Smooth muscle cell (in vitro differentiated cells): ENCODE data around the gene PGLYRP4. TPM values are rescaled to one million over a fixed set of nuclear protein-coding genes. Genes with fewer than 3 reads are reported as not detected.

Experiments used
- DNase-seq: peaks from one replicate; lab custom pipeline; 2025; ENCODE audit not compliant: unreplicated experiment; lab: John Stamatoyannopoulos, UW
- H2AFZ ChIP-seq: fragments of 200-600 bp; sonication (generic); 2 replicates; pipeline ENCODE4 v1.6.0; 2016; ENCODE audit warnings: antibody characterized with exemption, low read depth, mild to moderate bottlenecking
- H3F3A ChIP-seq: fragments of 200-600 bp; sonication (generic); 2 replicates; pipeline ENCODE4 v1.6.0; 2017; ENCODE audit warnings: antibody characterized with exemption, low read depth
- H3K27ac ChIP-seq: fragments of 200-600 bp; sonication (generic); 2 replicates; pipeline ENCODE4 v1.5.1; 2016; ENCODE audit warnings: low read depth, mild to moderate bottlenecking
- H3K27me3 ChIP-seq: fragments of 200-600 bp; sonication (generic); 2 replicates; pipeline ENCODE4 v1.6.1; 2016; ENCODE audit warnings: low read depth, mild to moderate bottlenecking
- H3K36me3 ChIP-seq: fragments of 200-600 bp; sonication (generic); 2 replicates; pipeline ENCODE4 v1.5.1; 2016; ENCODE audit warnings: low read depth
- H3K4me1 ChIP-seq: fragments of 200-600 bp; sonication (generic); 2 replicates; pipeline ENCODE4 v1.5.1; 2016; ENCODE audit warnings: low read depth
- H3K4me2 ChIP-seq: fragments of 200-600 bp; sonication (generic); 2 replicates; pipeline ENCODE4 v1.6.0; 2016; ENCODE audit warnings: mild to moderate bottlenecking
- H3K4me3 ChIP-seq: fragments of 200-600 bp; sonication (generic); 2 replicates; pipeline ENCODE4 v1.5.1; 2016; ENCODE audit warnings: mild to moderate bottlenecking
- H3K79me2 ChIP-seq: fragments of 200-600 bp; sonication (generic); 2 replicates; pipeline ENCODE4 v1.6.0; 2016; ENCODE audit warnings: low read depth, mild to moderate bottlenecking
- H3K9ac ChIP-seq: fragments of 200-600 bp; sonication (generic); 2 replicates; pipeline ENCODE4 v1.6.0; 2016; ENCODE audit warnings: low read depth
- H3K9me3 ChIP-seq: fragments of 200-600 bp; sonication (generic); replicated peaks from 2 replicates; pipeline ENCODE4 v1.5.1; 2016; ENCODE audit warnings: low read depth
- H4K20me1 ChIP-seq: fragments of 200-600 bp; sonication (generic); 2 replicates; pipeline ENCODE4 v1.6.0; 2016; ENCODE audit warnings: low read depth
- WGBS: methylation state at CpG from one replicate; pipeline ENCODE4 v1.1.7; 2016; ENCODE audit warnings: low lambda C conversion rate; 5-methylcytosine and 5-hydroxymethylcytosine counted together
- polyA plus RNA-seq: library from polyadenylated mRNA; unstranded; fragments of >200 nt; fragmentation: Nextera tagmentation; extraction: Ambion mirVana; gene quantifications from 2 replicates; pipeline ENCODE4 v1.2.1, GENCODE V29; 2016
- total RNA-seq: library from RNA; depleted of rRNA; stranded (reverse); fragments of >200 nt; gene quantifications from 2 replicates; pipeline ENCODE4 v1.2.3, GENCODE V29; 2014
- TF ChIP-seq, protein P1 (sequence below): fragments of 200-600 bp; sonication (generic); IDR thresholded peaks from 2 replicates; pipeline ENCODE4 v1.5.1; 2017; ENCODE audit warnings: borderline replicate concordance, mild to moderate bottlenecking, antibody characterized with exemption; ENCODE audit not compliant: insufficient read depth, poor library complexity, severe bottlenecking

The PGLYRP4 gene
- total and polyA plus RNA-seq, 2 experiments from 2014 or later = 0.43 to 0.54 TPM

DNA sequence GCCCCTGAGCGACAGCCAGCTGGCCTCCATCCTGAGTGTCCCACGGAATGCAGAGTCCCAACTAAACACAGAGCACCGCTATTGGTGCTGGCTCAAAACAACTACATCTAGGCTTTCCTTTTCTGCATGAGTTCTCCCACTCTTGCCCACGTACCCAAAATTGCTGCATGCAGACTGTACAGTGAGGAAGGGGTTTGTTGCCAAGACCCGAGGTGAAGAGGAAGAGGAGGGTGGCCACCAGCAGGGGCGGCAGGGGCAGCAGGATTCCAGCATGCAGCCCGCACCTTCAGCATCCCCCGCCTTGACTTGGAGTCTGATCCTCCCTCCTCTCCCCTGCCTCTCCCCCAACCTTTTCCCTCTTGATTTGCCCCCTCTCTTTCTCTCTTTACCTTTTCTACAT lies 17.1 kb upstream of the PGLYRP4 start:
- Histone ChIP-seq H3K4me2 (no peak overlapping the region), H2AFZ (no peak overlapping the region), H3K9me3 (no peaks in the 10 kb centered on the region), H3K79me2 (no peaks in the 10 kb centered on the region), H3K27ac (no peak overlapping the region), H3F3A (no peaks in the 10 kb centered on the region), H3K27me3 (no peaks in the 10 kb centered on the region), H4K20me1 (no peaks in the 10 kb centered on the region), H3K4me3 (no peak overlapping the region), H3K36me3 (no peaks in the 10 kb centered on the region), H3K4me1 (no peaks in the 10 kb centered on the region), H3K9ac (no peak overlapping the region)
- DNase-seq = no peak
- TF ChIP-seq, protein P1, sequence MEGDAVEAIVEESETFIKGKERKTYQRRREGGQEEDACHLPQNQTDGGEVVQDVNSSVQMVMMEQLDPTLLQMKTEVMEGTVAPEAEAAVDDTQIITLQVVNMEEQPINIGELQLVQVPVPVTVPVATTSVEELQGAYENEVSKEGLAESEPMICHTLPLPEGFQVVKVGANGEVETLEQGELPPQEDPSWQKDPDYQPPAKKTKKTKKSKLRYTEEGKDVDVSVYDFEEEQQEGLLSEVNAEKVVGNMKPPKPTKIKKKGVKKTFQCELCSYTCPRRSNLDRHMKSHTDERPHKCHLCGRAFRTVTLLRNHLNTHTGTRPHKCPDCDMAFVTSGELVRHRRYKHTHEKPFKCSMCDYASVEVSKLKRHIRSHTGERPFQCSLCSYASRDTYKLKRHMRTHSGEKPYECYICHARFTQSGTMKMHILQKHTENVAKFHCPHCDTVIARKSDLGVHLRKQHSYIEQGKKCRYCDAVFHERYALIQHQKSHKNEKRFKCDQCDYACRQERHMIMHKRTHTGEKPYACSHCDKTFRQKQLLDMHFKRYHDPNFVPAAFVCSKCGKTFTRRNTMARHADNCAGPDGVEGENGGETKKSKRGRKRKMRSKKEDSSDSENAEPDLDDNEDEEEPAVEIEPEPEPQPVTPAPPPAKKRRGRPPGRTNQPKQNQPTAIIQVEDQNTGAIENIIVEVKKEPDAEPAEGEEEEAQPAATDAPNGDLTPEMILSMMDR = no peak
- 81% methylated on average over 8 of the region's 8 CpGs for WGBS

DNA sequence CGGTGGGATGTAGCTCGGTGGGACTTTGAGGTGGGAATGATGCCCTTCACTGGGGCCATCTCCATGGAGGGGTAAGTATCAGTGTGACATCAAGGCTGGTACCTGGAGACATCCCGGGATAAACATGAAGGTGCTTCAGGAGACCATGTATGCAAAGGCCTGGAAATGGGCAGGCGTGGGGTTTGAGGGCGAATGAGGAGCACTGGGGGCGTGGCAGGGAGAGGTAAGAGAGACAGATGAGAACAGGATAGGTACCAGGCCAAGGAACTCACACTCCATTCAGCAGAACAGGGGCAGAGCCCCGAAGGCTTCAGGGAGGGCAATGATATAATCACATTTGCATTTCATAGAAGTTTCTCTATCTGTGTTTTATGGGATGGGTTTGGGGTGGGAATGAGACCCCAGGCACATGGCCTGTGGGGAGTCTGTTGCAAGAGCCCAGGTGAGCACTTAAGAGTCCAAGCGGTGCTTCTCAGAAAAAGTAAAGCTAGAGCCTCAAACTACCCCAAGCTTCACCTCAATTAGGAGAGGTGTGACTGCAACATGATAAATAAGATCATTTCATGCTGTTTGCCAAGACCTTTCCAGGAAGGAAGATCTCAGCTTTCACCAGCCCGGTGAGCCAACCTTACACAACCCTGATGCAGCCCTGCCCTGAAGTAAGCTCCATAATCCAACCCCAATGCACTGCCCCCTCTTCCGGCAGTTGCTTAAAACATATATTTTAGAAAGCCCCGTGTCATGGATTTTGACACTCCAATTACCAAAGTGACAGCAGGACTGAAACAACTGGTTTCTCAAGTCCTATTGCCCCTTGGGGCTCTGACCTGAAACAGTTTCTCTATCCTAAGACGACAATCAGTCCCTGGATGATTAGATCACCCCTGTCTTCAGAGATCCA lies 16.4 kb upstream of the PGLYRP4 start:
- no peak overlapping the region for H3K4me2 ChIP-seq
- no peak overlapping the region for H2AFZ ChIP-seq
- no peaks in the 10 kb centered on the region for H3K4me1 ChIP-seq
- no peaks in the 10 kb centered on the region for H3F3A ChIP-seq
- H3K27me3 ChIP-seq = no peaks in the 10 kb centered on the region
- peak overlapping the region; percentile 19 for H3K27ac ChIP-seq
- TF ChIP-seq, protein P1 = no peak
- H3K79me2 ChIP-seq = no peaks in the 10 kb centered on the region
- 76% methylated on average over 12 of the region's 12 CpGs for WGBS
- DNase-seq = no peak
- no peaks in the 10 kb centered on the region for H4K20me1 ChIP-seq
- no peaks in the 10 kb centered on the region for H3K9me3 ChIP-seq
- no peak overlapping the region for H3K4me3 ChIP-seq
- H3K9ac ChIP-seq = no peak overlapping the region
- H3K36me3 ChIP-seq = no peaks in the 10 kb centered on the region

DNA sequence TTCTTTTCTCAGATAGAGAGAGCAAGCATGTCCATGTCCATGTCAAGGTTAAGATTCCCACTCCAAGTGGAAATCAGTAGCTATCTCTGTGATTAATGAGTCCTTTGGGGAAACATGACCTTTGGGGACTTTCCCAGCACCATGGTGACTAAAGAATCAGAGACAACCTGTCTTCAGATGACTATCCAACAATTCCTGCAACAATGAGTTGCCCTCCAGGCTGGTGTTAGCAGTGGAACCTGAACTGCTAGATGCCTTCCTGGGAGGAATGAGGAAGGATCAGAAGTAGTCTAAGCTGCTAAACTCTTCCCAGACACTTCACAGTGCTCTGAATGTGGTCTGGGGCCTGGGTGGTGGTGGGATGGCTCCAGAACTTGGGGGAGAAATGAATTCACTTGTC lies 15.5 kb upstream of the PGLYRP4 start:
- H3K36me3 ChIP-seq = no peaks in the 10 kb centered on the region
- no peaks in the 10 kb centered on the region for H3K9me3 ChIP-seq
- H3F3A ChIP-seq = no peaks in the 10 kb centered on the region
- no peaks in the 10 kb centered on the region for H4K20me1 ChIP-seq
- H3K27ac ChIP-seq = peak overlapping the region; percentile 19
- H3K9ac ChIP-seq = no peak overlapping the region
- TF ChIP-seq, protein P1 = no peak
- no peaks in the 10 kb centered on the region for H3K79me2 ChIP-seq
- no peak for DNase-seq
- no peaks in the 10 kb centered on the region for H3K4me1 ChIP-seq
- no peak overlapping the region for H3K4me2 ChIP-seq
- no peaks in the 10 kb centered on the region for H3K27me3 ChIP-seq
- H2AFZ ChIP-seq = no peak overlapping the region
- H3K4me3 ChIP-seq = no peak overlapping the region

DNA sequence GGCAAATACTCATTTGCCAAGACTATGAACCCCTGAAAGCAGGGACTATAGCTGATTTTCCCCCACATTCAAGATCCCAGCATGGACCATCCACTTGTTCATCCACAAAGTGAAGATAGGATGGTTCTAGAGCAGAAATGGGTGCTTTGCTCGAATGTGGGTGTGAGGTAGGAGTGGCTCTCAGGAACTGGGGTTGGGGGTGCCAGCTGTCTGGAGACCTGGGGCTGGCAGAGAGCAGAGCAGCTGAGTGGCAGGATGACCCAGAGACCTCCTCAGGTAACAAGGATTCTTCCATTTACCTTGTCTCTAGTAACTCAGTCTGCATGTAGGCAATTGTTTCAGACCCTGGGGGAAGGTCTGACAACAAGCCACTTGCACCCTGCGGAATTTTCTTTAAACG lies 15.0 kb upstream of the PGLYRP4 start:
- 63% methylated on average over 3 of the region's 3 CpGs for WGBS
- Histone ChIP-seq H3K27me3 (no peaks in the 10 kb centered on the region), H3K9ac (no peak overlapping the region), H3K4me3 (no peak overlapping the region), H3K4me1 (no peaks in the 10 kb centered on the region), H4K20me1 (no peaks in the 10 kb centered on the region), H3K9me3 (no peaks in the 10 kb centered on the region), H2AFZ (no peak overlapping the region), H3K36me3 (no peaks in the 10 kb centered on the region), H3K79me2 (no peaks in the 10 kb centered on the region), H3F3A (no peaks in the 10 kb centered on the region), H3K4me2 (no peak overlapping the region), H3K27ac (no peak overlapping the region)
- TF ChIP-seq, protein P1 = no peak
- no peak for DNase-seq
